Endothelial cell of coronary artery (primary cell): ENCODE data around the gene LDOC1. TPM values are rescaled to one million over a fixed set of nuclear protein-coding genes. Genes with fewer than 3 reads are reported as not detected.

Experiments
- total RNA-seq: library from RNA; depleted of rRNA; stranded (reverse); fragments of >200 nt; gene quantifications from 2 replicates; pipeline ENCODE4 v1.2.3, GENCODE V29; 2014

The LDOC1 gene
- 3.5 and 7.0 TPM in 2 replicates for total RNA-seq

GRCh38 chrX:141176586-141177451 lies at the start of gene LDOC1:
Gene LDOC1, minus strand, starts transcription at chrX:141177129. Its CDS starts 108 bp downstream, at chrX:141177021.

Other genes starting within 250 kb of the LDOC1 start
- gene SPANXB1, start 174.5 kb downstream of the LDOC1 start, total RNA-seq = not detected in 2 replicates
- not detected in 2 replicates for gene SPANXC, start 65.4 kb upstream of the LDOC1 start, total RNA-seq